KMS-11 (cell line): ENCODE measurements around the gene STMND1.

ENCODE experiments used
- H2AFZ ChIP-seq: fragments of 200-600 bp; sonication (generic); 2 replicates; pipeline ENCODE4 v1.6.1; 2016; ENCODE audit warnings: antibody characterized with exemption, mixed run types, low read depth
- H3K27ac ChIP-seq: fragments of 200-600 bp; sonication (generic); 2 replicates; pipeline ENCODE4 v1.6.1; 2016; ENCODE audit warnings: mild to moderate bottlenecking, mixed run types
- H3K27me3 ChIP-seq: fragments of 200-600 bp; sonication (generic); 2 replicates; pipeline ENCODE4 v1.6.1; 2017; ENCODE audit warnings: mild to moderate bottlenecking, low read depth, mixed run types, moderate library complexity; ENCODE audit not compliant: insufficient read depth
- H3K36me3 ChIP-seq: fragments of 200-600 bp; sonication (generic); 2 replicates; pipeline ENCODE4 v1.6.1; 2017; ENCODE audit warnings: mild to moderate bottlenecking, mixed run types; ENCODE audit not compliant: insufficient read depth
- H3K4me1 ChIP-seq: fragments of 200-600 bp; sonication (generic); 2 replicates; pipeline ENCODE4 v1.6.1; 2016; ENCODE audit warnings: mild to moderate bottlenecking, low read depth, mixed run types; ENCODE audit not compliant: poor library complexity, severe bottlenecking
- H3K4me2 ChIP-seq: fragments of 200-600 bp; sonication (generic); 2 replicates; pipeline ENCODE4 v1.7.0; 2016; ENCODE audit warnings: mild to moderate bottlenecking, mixed run types
- H3K4me3 ChIP-seq: fragments of 200-600 bp; sonication (generic); IDR thresholded peaks from 2 replicates; pipeline ENCODE4 v1.6.1; 2017; ENCODE audit warnings: low read depth, low read length, mixed read lengths; ENCODE audit not compliant: insufficient read depth
- H3K79me2 ChIP-seq: fragments of 200-600 bp; sonication (generic); 2 replicates; pipeline ENCODE4 v1.6.1; 2016; ENCODE audit warnings: low read depth, mixed run types; ENCODE audit not compliant: insufficient read depth
- H3K9ac ChIP-seq: fragments of 200-600 bp; sonication (generic); 2 replicates; pipeline ENCODE4 v1.6.1; 2016; ENCODE audit warnings: mild to moderate bottlenecking, mixed run types
- H4K20me1 ChIP-seq: fragments of 200-600 bp; sonication (generic); 2 replicates; pipeline ENCODE4 v1.6.1; 2016; ENCODE audit warnings: mild to moderate bottlenecking, mixed run types; ENCODE audit not compliant: insufficient read depth
- CTCF ChIP-seq: fragments of 200-600 bp; sonication (generic); conservative IDR thresholded peaks from 2 replicates; pipeline ENCODE4 v1.6.1; 2017; ENCODE audit warnings: low read depth, mild to moderate bottlenecking, antibody characterized with exemption, low read length, moderate library complexity, mixed read lengths

STMND1 gene

DNA sequence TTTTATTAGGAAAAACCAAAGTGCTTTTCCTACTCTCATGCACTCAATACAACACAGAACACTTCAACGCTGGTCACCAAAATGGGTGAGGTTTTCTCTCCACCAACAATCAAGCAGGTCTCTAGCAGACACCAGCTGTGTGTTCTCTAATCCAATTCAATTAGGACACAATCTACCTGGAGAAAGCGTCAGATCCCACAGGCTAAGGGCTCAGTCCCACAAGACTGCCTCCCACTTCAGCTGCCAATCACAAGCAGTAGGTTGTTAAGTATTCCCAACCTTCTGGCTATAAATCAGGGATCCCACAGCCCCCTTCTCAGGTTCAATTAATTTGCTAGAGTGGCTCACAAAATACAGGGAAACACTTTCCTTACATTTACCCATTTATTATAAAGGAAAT, 47.7 kb downstream of the STMND1 start:
- H3K4me3 ChIP-seq = no peak overlapping the region
- H3K79me2 ChIP-seq = no peaks in the 10 kb centered on the region
- TF ChIP-seq CTCF = no peak
- H3K9ac ChIP-seq = no peak overlapping the region
- no peaks in the 10 kb centered on the region for H3K4me1 ChIP-seq
- H3K4me2 ChIP-seq = no peak overlapping the region
- no peaks in the 10 kb centered on the region for H3K27me3 ChIP-seq
- no peaks in the 10 kb centered on the region for H4K20me1 ChIP-seq
- no peak overlapping the region for H3K27ac ChIP-seq
- H3K36me3 ChIP-seq = no peaks in the 10 kb centered on the region
- H2AFZ ChIP-seq = no peak overlapping the region

DNA sequence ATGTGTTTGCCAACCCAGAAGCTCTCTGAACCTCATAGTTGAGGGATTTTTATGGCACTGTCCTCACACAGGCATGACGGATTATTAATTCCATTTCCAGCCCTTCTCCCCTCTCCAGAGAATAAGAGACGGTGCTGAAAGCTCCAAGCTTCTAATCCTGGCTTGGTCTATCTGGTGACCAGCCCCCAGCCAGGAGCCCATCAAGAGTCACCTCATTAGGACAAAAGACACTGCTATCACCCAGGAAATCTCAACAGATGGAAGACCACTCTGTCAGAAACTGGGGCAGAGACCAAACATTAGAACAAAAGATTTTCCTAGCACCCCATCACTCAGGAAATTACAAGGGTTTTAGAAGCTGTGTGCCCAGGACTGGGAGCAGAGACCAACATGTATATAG, 48.2 kb downstream of the STMND1 start:
- no peak for TF ChIP-seq CTCF
- Histone ChIP-seq H3K4me2 (no peak overlapping the region), H3K36me3 (no peaks in the 10 kb centered on the region), H3K27me3 (no peaks in the 10 kb centered on the region), H3K27ac (no peak overlapping the region), H2AFZ (no peak overlapping the region), H3K4me1 (no peaks in the 10 kb centered on the region), H3K4me3 (no peak overlapping the region), H3K9ac (no peak overlapping the region), H4K20me1 (no peaks in the 10 kb centered on the region), H3K79me2 (no peaks in the 10 kb centered on the region)

DNA sequence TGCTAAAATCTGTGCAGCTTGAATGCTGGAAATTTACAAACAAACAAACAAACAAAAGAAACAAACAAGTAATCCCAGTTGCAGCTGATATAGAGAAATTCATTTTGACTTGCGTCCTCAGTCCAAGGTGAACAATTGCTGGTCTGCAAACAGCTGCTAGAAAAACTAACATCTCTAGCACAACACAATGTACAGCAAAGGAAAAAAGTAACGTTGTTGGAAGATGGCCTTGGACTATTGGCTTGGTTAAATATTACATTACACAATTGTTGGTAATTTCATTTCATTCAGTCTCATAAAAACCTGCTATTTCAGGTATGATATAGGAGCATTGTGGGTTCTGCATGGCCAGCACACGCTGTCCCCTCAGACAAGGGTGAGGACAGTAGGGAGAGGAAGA, 50.0 kb downstream of the STMND1 start:
- no peaks in the 10 kb centered on the region for H4K20me1 ChIP-seq
- no peaks in the 10 kb centered on the region for H3K27me3 ChIP-seq
- H3K27ac ChIP-seq = no peak overlapping the region
- H3K36me3 ChIP-seq = no peaks in the 10 kb centered on the region
- no peak for TF ChIP-seq CTCF
- H2AFZ ChIP-seq = no peak overlapping the region
- no peak overlapping the region for H3K4me3 ChIP-seq
- H3K4me1 ChIP-seq = no peaks in the 10 kb centered on the region
- no peak overlapping the region for H3K9ac ChIP-seq
- H3K4me2 ChIP-seq = no peak overlapping the region
- H3K79me2 ChIP-seq = no peaks in the 10 kb centered on the region

DNA sequence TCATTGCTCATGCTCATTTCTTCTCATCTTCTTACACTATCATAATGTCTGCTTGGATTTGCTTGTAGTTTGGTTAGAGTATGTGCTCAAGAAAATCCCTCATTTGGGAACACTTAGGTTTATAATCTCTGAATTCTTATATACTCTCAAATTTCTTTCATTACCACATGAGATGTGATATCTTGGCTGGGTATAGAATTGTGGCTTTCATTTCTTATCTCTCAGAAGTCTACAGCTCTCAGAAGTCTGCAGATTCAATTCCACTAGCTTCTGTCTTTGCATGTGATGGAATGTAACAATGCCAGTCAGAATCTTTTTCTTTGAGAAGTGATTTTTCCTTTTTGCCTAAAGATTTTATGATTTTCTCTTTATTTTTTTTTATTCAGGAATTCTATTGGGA, 50.9 kb downstream of the STMND1 start:
- Histone ChIP-seq H3K27ac (no peak overlapping the region), H4K20me1 (no peaks in the 10 kb centered on the region), H3K4me3 (no peak overlapping the region), H3K27me3 (no peaks in the 10 kb centered on the region), H3K4me2 (no peak overlapping the region), H3K4me1 (no peaks in the 10 kb centered on the region), H3K9ac (no peak overlapping the region), H3K79me2 (no peaks in the 10 kb centered on the region), H2AFZ (no peak overlapping the region), H3K36me3 (no peaks in the 10 kb centered on the region)
- no peak for TF ChIP-seq CTCF
